Upper lobe of left lung (tissue), 4 donors: ENCODE measurements around the gene PTPN23.

ENCODE experiments used
- EP300 ChIP-seq, 4 donors: sonication (generic); formaldehyde crosslinking; IDR thresholded peaks; one replicate each; pipeline ENCODE4 v1.5.1; 2017; ENCODE audit warnings: antibody characterized with exemption in 4 of 4, control low read depth in 2 of 4
- POLR2A ChIP-seq, 4 donors: fragments of 450-650 bp; IDR thresholded peaks; one replicate each; pipeline ENCODE4 v1.5.1; 2016 to 2017; ENCODE audit warnings: antibody characterized with exemption in 4 of 4, mild to moderate bottlenecking in 2 of 4
- POLR2AphosphoS5 ChIP-seq, 2 donors: sonication (generic); formaldehyde crosslinking; IDR thresholded peaks; one replicate each; pipeline ENCODE4 v1.5.1; 2017; ENCODE audit warnings: antibody characterized with exemption in 2 of 2
- TF ChIP-seq, protein P1 (sequence below), 6 experiments: fragments of 450-650 bp in 4 of 6; fragments of 200-600 bp in 2 of 6; sonication (generic) in 2 of 6; IDR thresholded peaks; one replicate each; pipeline ENCODE4 v1.5.1; 2016 to 2019; ENCODE audit warnings: antibody characterized with exemption in 6 of 6

DNA sequence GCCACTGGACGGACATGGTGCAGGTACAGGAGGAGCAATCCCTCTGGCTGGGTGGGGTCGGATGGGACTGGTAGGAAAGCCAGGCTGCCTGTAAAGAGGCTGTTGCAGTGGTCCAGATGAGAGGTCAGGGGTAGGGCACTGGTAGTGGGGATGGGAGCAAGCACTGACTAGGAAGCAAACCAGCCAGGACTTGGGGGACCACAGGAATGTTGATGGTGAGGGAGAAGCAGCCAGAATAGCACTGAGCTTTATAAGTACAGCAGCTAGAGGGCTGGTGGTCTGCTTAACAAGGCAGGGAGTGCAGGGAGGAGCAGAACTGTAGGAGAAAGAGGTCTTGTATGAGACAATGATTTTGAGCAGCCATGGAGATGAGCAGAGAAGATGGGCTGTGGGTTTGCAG is 38.7 kb upstream of the PTPN23 start:
- TF ChIP-seq, protein P1, sequence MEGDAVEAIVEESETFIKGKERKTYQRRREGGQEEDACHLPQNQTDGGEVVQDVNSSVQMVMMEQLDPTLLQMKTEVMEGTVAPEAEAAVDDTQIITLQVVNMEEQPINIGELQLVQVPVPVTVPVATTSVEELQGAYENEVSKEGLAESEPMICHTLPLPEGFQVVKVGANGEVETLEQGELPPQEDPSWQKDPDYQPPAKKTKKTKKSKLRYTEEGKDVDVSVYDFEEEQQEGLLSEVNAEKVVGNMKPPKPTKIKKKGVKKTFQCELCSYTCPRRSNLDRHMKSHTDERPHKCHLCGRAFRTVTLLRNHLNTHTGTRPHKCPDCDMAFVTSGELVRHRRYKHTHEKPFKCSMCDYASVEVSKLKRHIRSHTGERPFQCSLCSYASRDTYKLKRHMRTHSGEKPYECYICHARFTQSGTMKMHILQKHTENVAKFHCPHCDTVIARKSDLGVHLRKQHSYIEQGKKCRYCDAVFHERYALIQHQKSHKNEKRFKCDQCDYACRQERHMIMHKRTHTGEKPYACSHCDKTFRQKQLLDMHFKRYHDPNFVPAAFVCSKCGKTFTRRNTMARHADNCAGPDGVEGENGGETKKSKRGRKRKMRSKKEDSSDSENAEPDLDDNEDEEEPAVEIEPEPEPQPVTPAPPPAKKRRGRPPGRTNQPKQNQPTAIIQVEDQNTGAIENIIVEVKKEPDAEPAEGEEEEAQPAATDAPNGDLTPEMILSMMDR (IDR thresholded peaks at IDR 0.05), result no peak
- no peak for TF ChIP-seq EP300 (IDR thresholded peaks at IDR 0.05)
- TF ChIP-seq POLR2A (IDR thresholded peaks at IDR 0.05), result no peak
- TF ChIP-seq POLR2AphosphoS5 (IDR thresholded peaks at IDR 0.05), result no peak
